Fibroblast of lung (primary cell): Measurements from ENCODE around the gene BCAN. TPM values are rescaled to one million over a fixed set of nuclear protein-coding genes. Genes with fewer than 3 reads are reported as not detected.

Experiments used
- DNase-seq, 2 donors: peaks; one replicate each; pipeline versions ENCODE4 v3.0.0 to v3.0.0-alpha.2; 2010; ENCODE audit warnings: low read depth in 2 of 2
- H2AFZ ChIP-seq: 2 replicates; pipeline ENCODE4 v1.5.1; 2012; ENCODE audit warnings: low read length, control low read depth, inconsistent platforms
- H3K27ac ChIP-seq: 2 replicates; pipeline ENCODE4 v1.5.1; 2011; ENCODE audit warnings: low read length, control low read depth; ENCODE audit not compliant: insufficient read depth
- H3K27me3 ChIP-seq: 2 replicates; pipeline ENCODE4 v1.5.1; 2011; ENCODE audit warnings: mild to moderate bottlenecking, low read length; ENCODE audit not compliant: control insufficient read depth, insufficient read depth
- H3K36me3 ChIP-seq: 2 replicates; pipeline ENCODE4 v1.5.1; 2011; ENCODE audit warnings: low read length; ENCODE audit not compliant: control insufficient read depth, insufficient read depth
- H3K4me1 ChIP-seq: 2 replicates; pipeline ENCODE4 v1.5.1; 2011; ENCODE audit warnings: low read length; ENCODE audit not compliant: control insufficient read depth, insufficient read depth; ENCODE audit errors: extremely low read depth
- H3K4me2 ChIP-seq: 2 replicates; pipeline ENCODE4 v1.5.1; 2011; ENCODE audit warnings: low read length, control low read depth; ENCODE audit not compliant: insufficient read depth; ENCODE audit errors: extremely low read depth
- H3K4me3 ChIP-seq, 4 experiments: fragments of 200-600 bp in 1 of 4; sonication (generic) in 1 of 4; replicated peaks in 1 of 4; 2 replicates each; pipeline ENCODE4 v1.5.1; 2011 to 2016; ENCODE audit warnings: low read length in 4 of 4, low read depth in 3 of 4, mild to moderate bottlenecking in 3 of 4, control low read depth in 2 of 4, inconsistent platforms in 1 of 4, mixed read lengths in 1 of 4; ENCODE audit not compliant: insufficient read depth in 1 of 4; ENCODE audit errors: control extremely low read depth in 1 of 4
- H3K79me2 ChIP-seq: 2 replicates; pipeline ENCODE4 v1.5.1; 2012; ENCODE audit warnings: mild to moderate bottlenecking, low read length, inconsistent platforms; ENCODE audit not compliant: control insufficient read depth, insufficient read depth
- H3K9ac ChIP-seq: 2 replicates; pipeline ENCODE4 v1.5.1; 2011; ENCODE audit warnings: mild to moderate bottlenecking, low read length, control low read depth; ENCODE audit not compliant: insufficient read depth
- H3K9me3 ChIP-seq: 2 replicates; pipeline ENCODE4 v1.5.1; 2012; ENCODE audit warnings: low read depth, low read length; ENCODE audit not compliant: control insufficient read depth, insufficient read depth
- H4K20me1 ChIP-seq: 2 replicates; pipeline ENCODE4 v1.5.1; 2011; ENCODE audit warnings: low read length; ENCODE audit not compliant: control insufficient read depth, insufficient read depth; ENCODE audit errors: extremely low read depth
- EZH2 ChIP-seq: IDR thresholded peaks from 2 replicates; pipeline ENCODE4 v1.5.1; 2012; ENCODE audit warnings: low read length, control low read depth, mild to moderate bottlenecking; ENCODE audit errors: missing control alignments
- polyA plus RNA-seq, 2 donors: library from polyadenylated mRNA; depleted of rRNA in 1 of 2; stranded (reverse) in 1 of 2; unstranded in 1 of 2; fragments of >200 nt; gene quantifications; 2 replicates each; pipeline ENCODE4 v1.2.1, GENCODE V29; 2011 to 2012; ENCODE audit warnings: missing spikeins in 1 of 2
- total RNA-seq: library from RNA; depleted of rRNA; stranded (reverse); fragments of >200 nt; gene quantifications from 2 replicates; pipeline ENCODE4 v1.2.1, GENCODE V29; 2014
- TF ChIP-seq, protein P1 (sequence below), 2 donors: IDR thresholded peaks in 1 of 2; conservative IDR thresholded peaks in 1 of 2; 1 replicate in 1 of 2; 2 replicates in 1 of 2; pipeline ENCODE4 v1.5.1; 2011 to 2012; ENCODE audit warnings: low read length in 2 of 2, control low read depth in 1 of 2, inconsistent platforms in 1 of 2, low read depth in 1 of 2, mild to moderate bottlenecking in 1 of 2

BCAN gene
- total and polyA plus RNA-seq, 2 donors (not counting 1 experiment from before 2014, with no cell fraction given): 0.03 TPM; not detected in 1

DNA sequence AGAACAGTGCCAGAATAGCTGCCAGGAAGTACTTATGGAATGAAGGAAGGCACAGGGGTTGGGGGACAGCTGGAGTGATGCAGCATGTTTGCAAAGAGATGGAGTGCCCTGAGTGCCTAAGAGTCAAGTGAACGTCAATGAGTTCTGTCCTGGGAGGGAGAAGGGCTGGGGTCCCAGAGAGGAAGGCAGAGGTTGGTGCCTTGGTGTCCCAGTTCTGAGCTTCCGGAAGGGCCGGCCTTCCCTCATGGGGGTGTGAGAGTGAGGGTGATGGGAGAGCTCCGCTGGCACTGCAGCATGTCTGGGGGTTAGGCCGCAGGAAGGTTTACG is 17.7 kb downstream of the BCAN start:
- H3K9me3 ChIP-seq: no peaks in the 10 kb centered on the region
- peak overlapping the region; percentile 46 for H3K4me2 ChIP-seq
- no peaks in the 10 kb centered on the region for H4K20me1 ChIP-seq
- H3K4me3 ChIP-seq: no peak overlapping the region
- no peaks in the 10 kb centered on the region for H3K36me3 ChIP-seq
- H3K27ac ChIP-seq: no peak overlapping the region
- H2AFZ ChIP-seq: peak overlapping the region; percentile 44
- peaks cover 16% of the 10 kb centered on the region for H3K27me3 ChIP-seq
- no peak for DNase-seq
- TF ChIP-seq, protein P1, sequence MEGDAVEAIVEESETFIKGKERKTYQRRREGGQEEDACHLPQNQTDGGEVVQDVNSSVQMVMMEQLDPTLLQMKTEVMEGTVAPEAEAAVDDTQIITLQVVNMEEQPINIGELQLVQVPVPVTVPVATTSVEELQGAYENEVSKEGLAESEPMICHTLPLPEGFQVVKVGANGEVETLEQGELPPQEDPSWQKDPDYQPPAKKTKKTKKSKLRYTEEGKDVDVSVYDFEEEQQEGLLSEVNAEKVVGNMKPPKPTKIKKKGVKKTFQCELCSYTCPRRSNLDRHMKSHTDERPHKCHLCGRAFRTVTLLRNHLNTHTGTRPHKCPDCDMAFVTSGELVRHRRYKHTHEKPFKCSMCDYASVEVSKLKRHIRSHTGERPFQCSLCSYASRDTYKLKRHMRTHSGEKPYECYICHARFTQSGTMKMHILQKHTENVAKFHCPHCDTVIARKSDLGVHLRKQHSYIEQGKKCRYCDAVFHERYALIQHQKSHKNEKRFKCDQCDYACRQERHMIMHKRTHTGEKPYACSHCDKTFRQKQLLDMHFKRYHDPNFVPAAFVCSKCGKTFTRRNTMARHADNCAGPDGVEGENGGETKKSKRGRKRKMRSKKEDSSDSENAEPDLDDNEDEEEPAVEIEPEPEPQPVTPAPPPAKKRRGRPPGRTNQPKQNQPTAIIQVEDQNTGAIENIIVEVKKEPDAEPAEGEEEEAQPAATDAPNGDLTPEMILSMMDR (conservative IDR thresholded peaks at IDR 0.05 in 1 of 2, IDR thresholded peaks at IDR 0.05 in 1 of 2; ENCODE audit: low read depth in 1 of 2, low read length in 2 of 2): no peak
- no peak for TF ChIP-seq EZH2
- H3K79me2 ChIP-seq: no peaks in the 10 kb centered on the region
- peaks cover 47% of the 10 kb centered on the region for H3K4me1 ChIP-seq
- H3K9ac ChIP-seq: no peak overlapping the region

DNA sequence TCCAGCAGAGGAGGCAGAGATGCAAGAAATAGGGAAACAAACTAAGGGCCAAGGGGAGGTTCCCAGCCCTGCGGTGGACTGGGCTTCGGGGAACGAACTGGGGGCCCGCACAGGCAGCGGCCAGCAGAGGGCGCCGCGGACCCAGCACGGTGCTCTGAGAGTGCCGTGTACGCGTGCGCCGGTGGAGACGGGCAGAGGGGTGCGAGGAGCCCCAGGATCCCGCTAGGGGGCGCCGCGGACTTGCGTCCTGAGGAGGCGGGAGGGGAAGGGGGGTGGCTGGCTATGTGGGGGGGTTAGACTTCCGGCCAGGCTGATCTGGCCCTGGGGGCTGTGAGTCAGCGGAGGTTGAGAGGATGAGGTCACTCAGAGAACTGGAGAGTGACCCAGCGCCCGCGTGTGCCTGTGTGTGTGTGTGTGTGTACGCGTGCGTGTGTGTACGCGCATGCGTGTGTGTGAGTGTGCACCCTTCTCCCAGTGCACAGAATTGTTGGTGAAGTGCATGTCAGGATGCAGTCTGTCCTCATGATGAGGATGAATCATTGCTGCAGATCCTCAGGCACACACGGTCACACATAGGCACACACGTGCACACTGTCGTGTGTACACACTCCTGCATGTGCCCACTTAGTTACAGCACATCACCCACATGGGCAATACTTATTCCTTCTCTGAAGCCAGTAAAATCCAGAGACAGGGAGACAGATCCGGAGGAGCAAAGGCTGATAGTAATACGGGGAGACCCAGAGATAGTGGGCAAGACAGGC is 18.3 kb downstream of the BCAN start:
- peak; percentile 96 to 99 for DNase-seq
- Histone ChIP-seq H4K20me1 (no peaks in the 10 kb centered on the region), H3K9ac (no peak overlapping the region), H3K9me3 (no peaks in the 10 kb centered on the region), H3K27me3 (peaks cover 15% of the 10 kb centered on the region), H3K4me1 (peaks cover 51% of the 10 kb centered on the region), H3K27ac (peak overlapping the region; percentile 75), H3K79me2 (no peaks in the 10 kb centered on the region), H3K4me3 (no peak overlapping the region), H2AFZ (peak overlapping the region; percentile 44), H3K36me3 (no peaks in the 10 kb centered on the region), H3K4me2 (peak overlapping the region; percentile 46)
- TF ChIP-seq, protein P1 (conservative IDR thresholded peaks at IDR 0.05 in 1 of 2, IDR thresholded peaks at IDR 0.05 in 1 of 2; ENCODE audit: low read depth in 1 of 2, low read length in 2 of 2): peak; percentile 90 to 96
- no peak for TF ChIP-seq EZH2

DNA sequence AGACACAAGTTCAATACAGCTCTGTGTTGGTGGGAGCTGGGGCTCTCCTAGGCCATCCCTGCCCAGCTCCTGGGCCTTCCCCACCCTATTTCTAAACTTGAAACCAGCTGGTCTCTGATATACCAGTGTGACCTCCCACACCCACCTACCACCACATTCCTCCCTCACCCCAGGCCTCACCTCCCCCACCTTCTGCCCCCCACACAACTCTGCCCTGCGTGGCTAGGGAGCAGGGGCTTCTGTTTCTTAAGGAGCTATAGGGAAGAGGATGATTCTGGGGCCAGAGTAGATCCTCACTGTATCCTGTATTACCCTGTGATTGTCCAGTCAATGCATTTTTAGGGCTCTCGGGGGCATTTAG is 18.8 kb downstream of the BCAN start:
- Histone ChIP-seq H3K27me3 (peaks cover 12% of the 10 kb centered on the region), H3K4me3 (peak overlapping the region in 2 of 4 experiments; percentile 3 to 10), H3K79me2 (no peaks in the 10 kb centered on the region), H3K36me3 (no peaks in the 10 kb centered on the region), H3K4me2 (peak overlapping the region; percentile 52), H2AFZ (no peak overlapping the region), H3K27ac (peak overlapping the region; percentile 75), H4K20me1 (no peaks in the 10 kb centered on the region), H3K4me1 (peaks cover 56% of the 10 kb centered on the region), H3K9me3 (no peaks in the 10 kb centered on the region), H3K9ac (no peak overlapping the region)
- no peak for TF ChIP-seq EZH2
- TF ChIP-seq, protein P1 (conservative IDR thresholded peaks at IDR 0.05 in 1 of 2, IDR thresholded peaks at IDR 0.05 in 1 of 2; ENCODE audit: low read depth in 1 of 2, low read length in 2 of 2): no peak
- DNase-seq: no peak
